Lower leg skin (tissue), 3 donors: ENCODE measurements around the gene HSD17B2.

Experiments
- CTCF ChIP-seq, 3 donors: fragments of 450-650 bp; IDR thresholded peaks; one replicate each; pipeline ENCODE4 v1.5.1; 2016; ENCODE audit warnings: antibody characterized with exemption in 3 of 3, mild to moderate bottlenecking in 3 of 3, moderate library complexity in 2 of 3
- POLR2A ChIP-seq, 2 donors: fragments of 450-650 bp; IDR thresholded peaks; one replicate each; pipeline ENCODE4 v1.6.1; 2016 to 2017; ENCODE audit warnings: antibody characterized with exemption in 2 of 2, mild to moderate bottlenecking in 1 of 2, moderate library complexity in 1 of 2

- TF ChIP-seq CTCF (IDR thresholded peaks at IDR 0.05) (no peak), POLR2A (IDR thresholded peaks at IDR 0.05) (no peak)
Observed at GRCh38 chr16:82005027-82005830, 29.8 kb upstream of the HSD17B2 start.
